ENCODE data around the gene SLC1A5.

GRCh38 chr19:46791944-46792343, 3.5 kb upstream of the SLC1A5 start:
- TF ChIP-seq, protein P1, sequence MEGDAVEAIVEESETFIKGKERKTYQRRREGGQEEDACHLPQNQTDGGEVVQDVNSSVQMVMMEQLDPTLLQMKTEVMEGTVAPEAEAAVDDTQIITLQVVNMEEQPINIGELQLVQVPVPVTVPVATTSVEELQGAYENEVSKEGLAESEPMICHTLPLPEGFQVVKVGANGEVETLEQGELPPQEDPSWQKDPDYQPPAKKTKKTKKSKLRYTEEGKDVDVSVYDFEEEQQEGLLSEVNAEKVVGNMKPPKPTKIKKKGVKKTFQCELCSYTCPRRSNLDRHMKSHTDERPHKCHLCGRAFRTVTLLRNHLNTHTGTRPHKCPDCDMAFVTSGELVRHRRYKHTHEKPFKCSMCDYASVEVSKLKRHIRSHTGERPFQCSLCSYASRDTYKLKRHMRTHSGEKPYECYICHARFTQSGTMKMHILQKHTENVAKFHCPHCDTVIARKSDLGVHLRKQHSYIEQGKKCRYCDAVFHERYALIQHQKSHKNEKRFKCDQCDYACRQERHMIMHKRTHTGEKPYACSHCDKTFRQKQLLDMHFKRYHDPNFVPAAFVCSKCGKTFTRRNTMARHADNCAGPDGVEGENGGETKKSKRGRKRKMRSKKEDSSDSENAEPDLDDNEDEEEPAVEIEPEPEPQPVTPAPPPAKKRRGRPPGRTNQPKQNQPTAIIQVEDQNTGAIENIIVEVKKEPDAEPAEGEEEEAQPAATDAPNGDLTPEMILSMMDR (IDR thresholded peaks at IDR 0.05) = no peak
- no peak for TF ChIP-seq EZH2phosphoT487 (IDR thresholded peaks at IDR 0.05)

Data from neural progenitor cell (in vitro differentiated cells).